ENCODE measurements around the gene BAD.

GRCh38 chr11:64259533-64260067 lies 24.9 kb downstream of the BAD start:
- TF ChIP-seq CTCF (IDR thresholded peaks at IDR 0.05) (no peak), POLR2A (IDR thresholded peaks at IDR 0.05) (no peak), EP300 (IDR thresholded peaks at IDR 0.05) (no peak)

All from ovary (tissue), 3 donors.